Spinal cord (tissue), 10 donors: ENCODE data around the gene ZBTB43. TPM values are rescaled to one million over a fixed set of nuclear protein-coding genes. Genes with fewer than 3 reads are reported as not detected.
"Not testable (repeated sequence)": the region's sequence is repeated elsewhere in the genome, so short reads cannot be mapped to it uniquely, and the experiment has no call there.

Source experiments
- DNase-seq, 6 donors: peaks; one replicate each; pipeline versions ENCODE4 v3.0.0 to v3.0.0-alpha.2; 2013 to 2015; ENCODE audit warnings: low spot score in 6 of 6, low read depth in 4 of 6
- H3K27ac ChIP-seq: one replicate; pipeline ENCODE4 v1.5.1; 2013; ENCODE audit warnings: low read depth, low read length, control low read depth
- H3K27me3 ChIP-seq: one replicate; pipeline ENCODE4 v1.6.1; 2013; ENCODE audit warnings: low read length; ENCODE audit not compliant: control insufficient read depth, insufficient read depth
- H3K36me3 ChIP-seq: one replicate; pipeline ENCODE4 v1.6.1; 2013; ENCODE audit warnings: low read length; ENCODE audit not compliant: control insufficient read depth, insufficient read depth
- H3K4me1 ChIP-seq: one replicate; pipeline ENCODE4 v1.6.1; 2013; ENCODE audit warnings: low read length; ENCODE audit not compliant: control insufficient read depth, insufficient read depth
- H3K4me3 ChIP-seq: one replicate; pipeline ENCODE4 v1.5.1; 2013; ENCODE audit warnings: low read depth, low read length, control low read depth
- H3K9me3 ChIP-seq: one replicate; pipeline ENCODE4 v1.6.1; 2013; ENCODE audit warnings: low read length; ENCODE audit not compliant: control insufficient read depth, insufficient read depth
- WGBS: methylation state at CpG from one replicate; pipeline ENCODE4 v1.1.5; 2013; ENCODE audit warnings: missing lambda C conversion rate; ENCODE audit not compliant: insufficient coverage; 5-methylcytosine and 5-hydroxymethylcytosine counted together
- polyA plus RNA-seq, 2 donors: library from polyadenylated mRNA; unstranded; fragments of 120-200 nt; gene quantifications; one replicate each; pipeline ENCODE4 v1.2.1, GENCODE V29; 2013; ENCODE audit not compliant: insufficient read length in 2 of 2
- total RNA-seq, 2 donors: library from RNA; depleted of rRNA in 1 of 2; stranded (reverse); fragments of 120-200 nt in 1 of 2; fragments of >200 nt in 1 of 2; gene quantifications; one replicate each; pipeline versions ENCODE4 v1.2.3 to v1.2.4, GENCODE V29; 2013 to 2014
- donor health status: healthy.

Gene ZBTB43
- total and polyA plus RNA-seq, 4 donors: 14.2 to 24.5 (median 17.9) TPM

DNA sequence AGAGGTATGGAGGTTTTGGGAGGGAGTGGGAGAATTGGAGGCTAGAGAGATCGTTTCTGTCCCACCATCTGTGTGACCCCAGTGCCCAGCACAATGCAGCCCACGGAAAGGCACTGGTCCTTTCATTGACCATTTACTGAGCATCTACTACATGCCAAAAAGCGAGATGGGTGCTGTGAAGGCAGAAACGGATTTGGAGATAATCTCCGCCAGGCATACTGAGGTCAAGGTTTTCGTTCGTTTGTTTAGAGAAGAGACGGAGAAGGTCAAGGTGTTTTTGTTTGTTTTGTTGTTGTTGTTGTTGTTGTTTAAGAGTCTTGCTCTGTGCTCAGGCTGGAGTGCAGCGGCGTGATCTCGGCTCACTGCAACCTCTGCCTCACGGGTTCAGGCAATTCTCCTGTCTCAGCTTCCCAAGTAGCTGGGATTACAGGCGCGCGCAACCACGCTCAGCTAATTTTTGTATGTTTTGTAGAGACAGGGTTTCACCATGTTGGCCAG, 593 bp upstream of the ZBTB43 start:
- no peak for DNase-seq
- Histone ChIP-seq H3K4me1 (peaks cover 12% of the 10 kb centered on the region), H3K9me3 (no peaks in the 10 kb centered on the region), H3K4me3 (peak overlapping the region; percentile 85), H3K27ac (peak overlapping the region; percentile 84), H3K36me3 (peaks cover 4% of the 10 kb centered on the region), H3K27me3 (no peaks in the 10 kb centered on the region)
- 82% methylated on average over 13 of the region's 16 CpGs for WGBS

DNA sequence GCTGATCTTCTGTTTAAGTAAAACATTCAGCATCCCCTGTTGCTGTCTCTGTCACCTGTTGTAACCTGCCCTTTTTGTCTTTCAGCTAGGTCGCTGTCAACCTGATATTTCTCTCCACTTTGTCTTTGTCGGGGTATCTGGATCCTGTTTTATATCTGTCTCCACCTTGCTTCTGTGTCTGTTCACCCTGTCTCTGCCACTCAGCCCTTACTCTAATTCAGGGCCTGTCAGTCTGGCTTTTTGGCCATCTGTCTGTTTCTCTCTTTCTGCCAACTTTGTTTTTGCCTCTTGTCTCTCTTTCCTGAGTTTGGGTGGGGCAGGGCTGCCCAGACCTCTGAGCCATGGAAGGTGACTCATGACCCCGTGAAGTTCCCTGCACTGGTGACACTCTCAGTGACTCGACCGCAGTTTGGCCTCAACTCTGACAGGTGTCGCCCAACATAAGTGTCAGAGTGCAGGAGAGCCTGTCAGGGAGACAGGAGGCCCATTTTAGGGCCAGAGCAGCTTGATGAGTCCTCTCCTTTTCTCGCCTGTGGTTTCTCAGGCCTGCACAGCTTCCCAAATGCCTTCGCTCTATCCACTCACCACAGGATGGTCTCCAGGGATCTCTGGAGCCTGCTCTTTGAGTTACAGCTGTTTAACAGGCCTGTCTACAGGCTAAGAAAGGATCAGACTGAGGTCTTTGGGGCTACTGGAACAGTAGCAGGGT, 868 bp downstream of the ZBTB43 start:
- DNase-seq: no peak
- WGBS: 30% methylated on average over 7 of the region's 8 CpGs
- peaks cover 12% of the 10 kb centered on the region for H3K4me1 ChIP-seq

DNA sequence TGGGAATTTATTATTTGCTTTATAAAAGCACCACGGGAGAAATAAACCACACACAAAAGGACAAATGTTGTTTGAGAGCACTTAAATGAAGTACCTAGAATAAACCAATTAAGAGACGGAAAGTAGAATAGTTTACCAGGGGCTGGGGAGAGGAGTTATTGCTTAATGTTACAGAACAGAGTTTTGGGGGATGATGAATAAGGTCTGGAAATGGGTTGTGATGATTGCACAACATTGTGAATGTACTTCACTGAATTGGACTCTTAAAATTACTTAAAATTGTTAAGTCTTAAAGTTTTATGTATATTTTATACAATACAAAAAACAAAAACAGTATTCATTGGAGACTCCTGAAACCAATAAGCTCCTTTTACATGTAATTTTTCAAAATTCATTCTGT, 1.5 kb downstream of the ZBTB43 start:
- no peak overlapping the region for H3K4me3 ChIP-seq
- no peak for DNase-seq
- H3K27me3 ChIP-seq: no peaks in the 10 kb centered on the region
- WGBS: 80% methylated on average over 1 of the region's 2 CpGs
- H3K9me3 ChIP-seq: no peaks in the 10 kb centered on the region
- H3K36me3 ChIP-seq: peaks cover 13% of the 10 kb centered on the region
- peaks cover 12% of the 10 kb centered on the region for H3K4me1 ChIP-seq
- no peak overlapping the region for H3K27ac ChIP-seq

More for the DNA sequence above, 868 bp downstream of the ZBTB43 start:
- Histone ChIP-seq H3K27ac (peak overlapping the region; percentile 84), H3K4me3 (peak overlapping the region; percentile 85), H3K9me3 (no peaks in the 10 kb centered on the region), H3K27me3 (no peaks in the 10 kb centered on the region), H3K36me3 (peaks cover 13% of the 10 kb centered on the region)

DNA sequence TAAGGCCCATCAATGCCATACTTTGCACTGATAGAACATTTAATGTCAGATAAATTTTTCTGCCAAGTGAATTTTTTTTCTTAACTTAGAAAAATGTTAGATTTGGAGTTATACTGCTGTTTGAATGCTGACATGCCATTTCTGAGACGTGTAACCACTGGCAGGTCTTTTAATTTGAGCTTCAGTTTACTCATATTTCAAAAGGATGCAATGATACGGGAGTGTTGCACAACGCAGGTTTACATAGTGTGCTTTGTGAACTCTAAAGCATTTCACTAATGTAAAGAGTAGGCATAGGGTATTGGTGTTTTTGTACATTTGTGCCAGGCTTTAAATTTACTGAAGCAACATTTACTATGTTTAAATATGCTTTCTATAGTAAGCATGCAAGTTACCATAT, 4.2 kb downstream of the ZBTB43 start:
- Histone ChIP-seq H3K4me1 (peaks cover 12% of the 10 kb centered on the region), H3K4me3 (no peak overlapping the region), H3K9me3 (no peaks in the 10 kb centered on the region), H3K27me3 (no peaks in the 10 kb centered on the region), H3K36me3 (peaks cover 22% of the 10 kb centered on the region), H3K27ac (no peak overlapping the region)
- no peak for DNase-seq
- WGBS: 100% methylated on average over 1 of the region's 3 CpGs

DNA sequence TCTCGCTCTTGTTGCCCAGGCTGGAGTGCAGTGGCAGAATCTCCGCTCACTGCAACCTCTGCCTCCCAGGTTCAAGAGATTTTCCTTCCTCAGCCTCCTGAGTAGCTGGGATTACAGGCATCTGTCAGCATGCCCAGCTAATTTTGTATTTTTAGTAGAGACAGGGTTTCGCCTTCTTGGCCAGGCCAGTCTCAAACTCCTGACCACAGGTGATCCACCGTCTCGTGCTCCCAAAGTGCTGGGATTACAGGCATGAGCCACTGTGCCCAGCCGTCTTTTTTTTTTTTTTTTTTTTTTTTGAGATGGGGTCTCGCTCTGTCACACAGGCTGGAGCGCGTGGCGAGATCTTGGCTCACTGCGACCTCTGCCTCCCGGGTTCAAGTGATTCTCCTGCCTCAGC, 5.4 kb downstream of the ZBTB43 start:
- H3K36me3 ChIP-seq: peaks cover 20% of the 10 kb centered on the region
- not testable (repeated sequence) for H3K9me3 ChIP-seq, H3K27ac ChIP-seq, H3K27me3 ChIP-seq, H3K4me3 ChIP-seq, DNase-seq, H3K4me1 ChIP-seq
- WGBS: 95% methylated on average over 10 of the region's 12 CpGs

DNA sequence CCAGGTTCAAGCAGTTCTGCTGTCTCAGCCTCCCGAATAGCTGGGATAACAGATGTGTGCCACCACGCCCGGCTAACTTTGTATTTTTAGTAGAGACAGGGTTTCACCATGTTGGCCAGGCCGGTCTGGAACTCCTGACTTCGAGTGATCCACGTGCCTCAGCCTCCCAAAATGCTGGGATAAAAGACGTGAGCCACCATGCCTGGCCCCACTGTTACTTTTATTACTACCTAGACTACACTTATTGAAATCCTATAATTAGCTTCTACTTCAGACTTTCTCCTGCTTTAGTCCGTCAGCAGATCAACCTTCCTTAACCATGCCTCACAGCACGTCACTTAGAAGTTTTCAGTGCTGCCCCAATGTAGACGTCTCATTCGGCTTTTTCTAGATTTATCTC, 8.2 kb downstream of the ZBTB43 start:
- Histone ChIP-seq H3K27ac (no peak overlapping the region), H3K4me3 (no peak overlapping the region), H3K4me1 (no peaks in the 10 kb centered on the region), H3K9me3 (peaks cover 2% of the 10 kb centered on the region), H3K27me3 (no peaks in the 10 kb centered on the region), H3K36me3 (peaks cover 22% of the 10 kb centered on the region)
- DNase-seq: no peak
- WGBS: 96% methylated on average over 9 of the region's 11 CpGs

DNA sequence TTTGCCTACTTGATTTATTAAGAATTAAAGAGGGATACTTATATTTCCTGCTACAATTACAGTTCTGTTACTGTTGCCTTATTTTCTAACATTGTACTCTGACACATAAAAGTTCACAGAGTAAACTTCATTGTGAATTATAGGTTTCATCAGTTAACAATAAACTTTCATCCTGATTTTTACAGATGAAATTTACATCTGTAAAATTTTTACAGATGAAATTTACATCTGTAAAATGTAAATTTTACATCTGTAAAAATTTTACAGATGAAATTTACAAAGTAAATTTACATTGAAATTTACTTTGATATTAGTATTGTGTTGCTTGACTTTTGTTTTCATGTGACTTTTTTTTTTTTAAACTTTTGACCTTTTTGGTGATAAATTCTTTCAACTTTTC, 9.3 kb downstream of the ZBTB43 start:
- H3K4me1 ChIP-seq: no peaks in the 10 kb centered on the region
- peaks cover 2% of the 10 kb centered on the region for H3K9me3 ChIP-seq
- peak in 1 of 6 donors; percentile 52 for DNase-seq
- H3K27ac ChIP-seq: no peak overlapping the region
- H3K4me3 ChIP-seq: no peak overlapping the region
- no peaks in the 10 kb centered on the region for H3K27me3 ChIP-seq
- peaks cover 22% of the 10 kb centered on the region for H3K36me3 ChIP-seq

DNA sequence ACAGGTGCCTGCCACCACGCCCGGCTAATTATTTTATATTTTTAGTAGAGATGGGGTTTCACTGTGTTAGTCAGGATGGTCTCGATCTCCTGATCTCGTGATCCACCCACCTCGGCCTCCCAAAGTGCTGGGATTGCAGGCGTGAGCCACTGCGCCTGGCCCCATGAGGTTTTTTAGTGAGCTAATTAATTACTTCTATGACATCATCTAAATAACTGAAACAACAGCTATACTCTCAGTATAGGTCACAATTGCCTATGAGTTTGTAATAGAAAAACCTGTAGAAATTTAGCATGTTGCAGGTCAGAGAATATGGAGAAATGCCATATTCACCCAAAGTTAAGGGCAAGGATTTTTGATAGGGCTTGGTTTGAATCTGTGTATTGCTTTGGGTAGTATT, 12.8 kb downstream of the ZBTB43 start:
- H3K27ac ChIP-seq, DNase-seq, H3K9me3 ChIP-seq, H3K27me3 ChIP-seq, H3K4me1 ChIP-seq, H3K4me3 ChIP-seq: not testable (repeated sequence)
- WGBS: no CpG with 5 or more reads among the region's 7 CpGs
- H3K36me3 ChIP-seq: peaks cover 13% of the 10 kb centered on the region

DNA sequence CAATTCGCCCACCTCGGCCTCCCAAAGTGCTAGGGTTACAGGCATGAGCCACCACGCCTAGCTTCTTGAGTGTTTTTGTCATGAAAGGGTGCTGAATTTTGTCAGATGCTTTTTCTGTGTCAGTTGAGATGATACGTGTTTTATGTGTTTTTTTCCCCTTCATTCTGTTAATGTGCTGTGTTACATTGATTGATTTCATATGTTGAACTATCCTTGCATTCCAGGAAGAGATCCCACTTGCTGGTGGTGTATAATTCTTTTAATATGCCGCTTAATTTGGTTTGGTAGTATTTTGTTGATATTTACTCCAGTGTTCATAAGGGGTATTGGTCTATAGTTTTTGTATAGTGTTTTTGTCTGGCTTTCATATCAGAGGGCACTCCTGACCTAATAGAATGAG, 13.6 kb downstream of the ZBTB43 start:
- no peak overlapping the region for H3K4me3 ChIP-seq
- WGBS: 100% methylated on average over 4 of the region's 5 CpGs
- peaks cover 7% of the 10 kb centered on the region for H3K36me3 ChIP-seq
- H3K27me3 ChIP-seq: no peaks in the 10 kb centered on the region
- H3K27ac ChIP-seq: no peak overlapping the region
- peaks cover 7% of the 10 kb centered on the region for H3K9me3 ChIP-seq
- DNase-seq: no peak
- peaks cover 6% of the 10 kb centered on the region for H3K4me1 ChIP-seq

DNA sequence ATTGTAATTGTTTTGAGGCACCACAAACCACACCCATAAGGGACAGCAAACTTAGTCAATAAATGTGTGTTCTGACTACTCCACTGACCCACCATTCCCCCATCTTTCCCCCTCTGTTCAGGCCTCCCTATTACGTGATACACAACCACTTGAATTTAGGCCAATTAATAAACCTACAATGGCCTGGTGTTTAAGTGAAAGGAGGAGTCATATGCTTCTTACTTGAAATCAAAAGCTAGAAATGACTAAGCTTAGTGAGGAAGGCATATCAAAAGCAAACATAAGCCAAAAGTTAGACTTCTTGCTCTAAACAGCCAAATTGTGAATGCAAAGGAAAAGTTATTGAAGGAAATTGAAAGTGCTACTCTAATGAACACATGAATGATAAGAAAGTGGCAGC, 14.6 kb downstream of the ZBTB43 start:
- no peak overlapping the region for H3K27ac ChIP-seq

More for the DNA sequence above, 14.6 kb downstream of the ZBTB43 start:
- peaks cover 7% of the 10 kb centered on the region for H3K9me3 ChIP-seq
- DNase-seq: no peak
- peaks cover 7% of the 10 kb centered on the region for H3K36me3 ChIP-seq
- WGBS: no CpG with 5 or more reads among the region's 1 CpG
- no peak overlapping the region for H3K4me3 ChIP-seq
- H3K4me1 ChIP-seq: peaks cover 6% of the 10 kb centered on the region
- no peaks in the 10 kb centered on the region for H3K27me3 ChIP-seq
